NCI-H82 (cell line): ENCODE data around the gene SGMS1.
"Not testable (repeated sequence)": the region's sequence is repeated elsewhere in the genome, so short reads cannot be mapped to it uniquely, and the experiment has no call there.

Source experiments
- DNase-seq: peaks from one replicate; lab custom pipeline; 2025; lab: John Stamatoyannopoulos, UW

SGMS1 gene

DNA sequence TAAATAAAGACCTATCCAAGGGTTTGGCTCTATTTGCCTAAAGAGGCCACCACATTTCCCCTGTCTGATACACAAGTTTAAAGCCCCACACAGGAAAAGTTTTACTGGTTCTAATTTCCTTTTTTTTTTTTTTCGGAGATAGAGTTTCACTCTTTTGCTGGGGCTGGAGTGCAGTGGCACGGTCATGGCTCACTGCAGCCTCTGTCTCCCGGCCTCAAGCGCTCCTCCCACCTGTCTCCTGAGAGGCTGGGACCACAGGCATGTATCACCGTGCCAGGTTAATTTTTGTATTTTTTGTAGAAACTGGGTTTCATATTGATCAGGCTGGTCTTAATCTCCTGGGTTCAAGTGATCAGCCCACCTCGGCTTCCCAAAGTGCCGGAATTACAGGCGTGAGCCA is 319.1 kb downstream of the SGMS1 start:
- no peak for DNase-seq

- no peak for DNase-seq
These were observed 323.6 kb downstream of the SGMS1 start for GRCh38 chr10:50299948-50300669.

- no peak for DNase-seq
These were observed 328.4 kb downstream of the SGMS1 start for GRCh38 chr10:50295367-50295766.

DNA sequence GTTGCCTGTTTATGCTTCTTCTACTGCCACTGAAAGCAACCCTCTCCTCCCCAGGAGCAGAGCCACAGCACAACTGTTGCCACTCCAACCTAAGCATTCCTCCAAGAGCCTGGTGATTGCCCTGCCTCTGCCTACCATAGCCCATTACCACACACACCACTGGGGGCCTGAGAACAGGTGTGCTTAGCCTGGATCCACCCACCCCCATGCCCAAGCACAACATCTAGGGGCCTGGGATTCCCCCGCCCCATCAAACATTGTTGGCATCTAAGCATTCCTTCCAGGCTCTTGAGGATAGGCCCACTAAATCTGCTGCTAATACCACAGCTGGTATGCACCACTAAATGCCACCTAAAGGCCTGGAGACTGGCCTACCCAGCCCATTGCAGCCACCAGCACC is 329.2 kb downstream of the SGMS1 start:
- DNase-seq, result no peak

DNA sequence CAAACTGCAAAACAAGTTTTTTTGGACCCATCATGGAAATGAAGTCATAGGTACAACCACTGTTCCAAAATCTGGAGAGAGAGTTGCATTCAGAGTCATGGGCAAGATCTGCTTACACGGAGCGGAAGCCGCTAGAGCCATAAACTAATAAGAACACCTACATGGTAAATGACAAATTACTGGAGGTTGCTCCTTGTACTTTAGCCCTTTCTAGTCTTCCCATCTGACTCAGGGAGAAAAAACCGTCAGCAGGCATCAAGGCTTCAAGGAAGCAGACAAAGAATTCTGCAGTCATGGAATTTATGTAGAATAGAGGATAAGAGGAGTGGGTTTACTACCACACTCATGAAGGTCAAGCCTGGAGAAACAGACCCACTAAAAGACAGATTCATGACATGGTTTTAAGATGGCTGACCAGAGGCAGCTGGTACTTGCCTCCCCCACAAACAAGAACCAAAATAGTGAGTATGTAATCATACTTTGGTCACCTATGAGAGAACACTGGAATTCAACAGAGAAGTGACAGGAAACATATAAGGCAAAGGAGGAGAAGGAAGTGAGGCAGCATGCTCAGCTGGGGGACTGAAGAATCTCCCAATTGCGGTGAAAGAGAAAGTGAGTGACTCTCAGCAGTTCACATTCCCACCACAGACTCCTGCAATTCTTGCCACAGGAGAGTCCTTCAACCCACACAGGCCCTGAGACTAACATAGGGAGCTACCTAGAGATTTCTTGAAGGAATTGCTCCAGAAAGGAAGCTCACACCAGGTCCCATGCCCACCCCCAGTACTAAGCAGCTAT is 330.0 kb downstream of the SGMS1 start:
- DNase-seq, result no peak

DNA sequence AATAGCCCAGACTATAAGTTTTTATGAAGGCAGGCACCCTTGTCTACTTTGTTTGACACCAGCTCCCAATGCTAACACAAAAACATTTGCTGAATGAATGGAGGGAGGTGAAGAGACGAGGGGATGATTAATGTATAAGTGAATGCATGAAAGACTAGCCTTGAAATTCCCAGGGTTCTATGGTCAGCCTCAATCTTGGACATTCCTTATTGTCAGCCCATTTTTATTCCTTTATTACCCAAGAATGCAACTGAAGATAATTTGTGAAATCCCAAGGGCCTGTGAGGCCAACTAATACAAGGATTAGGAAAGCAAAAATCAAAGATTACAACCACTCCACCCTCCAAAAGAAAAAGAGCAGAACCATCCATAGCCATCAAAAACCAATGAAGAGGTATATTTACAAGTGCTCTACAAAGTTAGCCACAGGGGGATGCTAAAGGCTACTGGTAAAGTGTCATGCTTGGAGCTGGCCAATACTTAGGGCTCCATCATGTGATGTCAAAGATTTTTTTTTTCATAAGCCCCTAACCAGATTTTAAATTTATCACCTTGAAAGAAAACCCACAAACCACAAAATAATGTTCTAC is 332.4 kb downstream of the SGMS1 start:
- DNase-seq, result peak; percentile 15

GRCh38 chr10:50289196-50289595 is 334.6 kb downstream of the SGMS1 start:
- DNase-seq, result no peak

DNA sequence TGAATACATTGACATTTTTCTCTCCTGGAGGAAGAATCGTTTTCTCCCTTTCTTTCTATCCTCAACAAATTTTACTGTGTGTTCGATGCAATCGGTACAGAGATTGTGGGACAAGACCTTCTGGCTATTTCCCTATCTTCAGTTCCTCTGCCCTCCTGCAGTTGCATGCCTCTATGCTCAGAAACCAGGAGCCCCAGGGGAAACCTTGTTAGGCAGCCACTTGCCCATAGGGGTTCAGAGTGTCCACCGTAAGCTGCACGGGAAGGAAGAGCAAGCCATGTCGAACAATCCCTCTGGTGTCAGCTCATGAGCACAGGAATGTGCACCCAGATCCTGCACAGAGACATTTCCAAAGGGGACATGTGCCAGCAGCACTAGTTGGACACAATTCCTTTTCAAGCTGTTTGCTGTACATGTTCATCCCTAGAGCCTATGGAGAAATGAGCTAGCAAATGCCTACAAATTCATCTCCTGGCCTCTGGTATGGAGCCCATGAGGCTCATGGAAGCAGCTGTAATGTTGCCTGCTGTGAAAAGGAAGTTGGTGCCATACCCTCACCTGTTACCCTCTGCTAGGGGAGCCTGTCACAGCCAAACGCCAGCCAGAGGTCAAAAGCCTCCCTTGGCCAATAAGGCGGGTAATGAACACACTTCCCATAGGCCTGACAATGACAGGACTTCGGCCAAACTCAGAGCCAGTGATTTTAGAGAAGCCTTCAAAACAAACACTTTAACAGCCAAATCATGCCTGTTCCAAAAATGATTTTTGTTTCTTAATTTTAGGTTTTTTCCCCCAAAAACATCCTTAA is 336.6 kb downstream of the SGMS1 start:
- no peak for DNase-seq

DNA sequence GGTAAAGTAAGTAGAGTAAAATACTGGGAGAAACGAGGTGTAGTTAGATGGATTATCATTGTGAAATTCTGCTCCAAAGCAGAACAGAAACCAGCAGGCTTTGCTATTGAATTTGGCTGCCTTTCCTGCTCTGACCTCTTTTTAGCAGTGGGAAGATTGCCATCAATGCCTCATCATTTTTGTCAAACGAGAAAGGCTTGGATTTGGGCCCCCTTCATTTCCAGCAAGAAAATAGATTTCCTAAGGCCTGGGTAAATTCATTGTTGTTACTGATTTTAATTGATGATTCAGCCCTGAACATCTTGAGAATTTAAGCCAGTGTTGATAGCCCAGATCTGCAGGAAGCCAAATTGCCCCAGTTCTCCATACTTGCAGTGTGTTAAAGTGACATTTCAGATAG is 337.2 kb downstream of the SGMS1 start:
- no peak for DNase-seq

- DNase-seq, result no peak
These were observed 341.7 kb downstream of the SGMS1 start for GRCh38 chr10:50281967-50282522.

- DNase-seq, result no peak
These were observed 342.4 kb downstream of the SGMS1 start for GRCh38 chr10:50281210-50281966.

- no peak for DNase-seq
These were observed 343.5 kb downstream of the SGMS1 start for GRCh38 chr10:50280049-50280841.

DNA sequence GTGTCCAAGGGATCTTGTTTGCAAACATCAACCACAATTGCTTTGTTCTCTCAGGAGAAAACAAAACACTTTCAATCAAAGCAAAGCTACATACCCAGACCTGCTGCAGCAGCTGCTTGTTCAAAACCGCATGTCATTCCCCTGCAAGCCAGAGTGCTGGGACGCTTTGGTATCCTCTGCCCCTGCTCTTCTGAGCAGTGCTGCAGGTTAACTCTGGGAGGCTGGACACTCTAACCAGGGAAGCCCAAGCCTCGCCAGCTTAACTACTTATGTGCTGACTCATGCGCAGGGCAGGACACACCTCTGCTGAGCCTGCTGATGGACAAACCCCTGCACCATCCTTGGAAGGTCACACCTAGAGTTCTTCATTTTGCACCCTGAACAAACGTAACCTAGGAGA is 344.3 kb downstream of the SGMS1 start:
- peak; percentile 15 for DNase-seq

- peak; percentile 50 for DNase-seq
These were observed 348.0 kb downstream of the SGMS1 start for GRCh38 chr10:50275650-50276235.

DNA sequence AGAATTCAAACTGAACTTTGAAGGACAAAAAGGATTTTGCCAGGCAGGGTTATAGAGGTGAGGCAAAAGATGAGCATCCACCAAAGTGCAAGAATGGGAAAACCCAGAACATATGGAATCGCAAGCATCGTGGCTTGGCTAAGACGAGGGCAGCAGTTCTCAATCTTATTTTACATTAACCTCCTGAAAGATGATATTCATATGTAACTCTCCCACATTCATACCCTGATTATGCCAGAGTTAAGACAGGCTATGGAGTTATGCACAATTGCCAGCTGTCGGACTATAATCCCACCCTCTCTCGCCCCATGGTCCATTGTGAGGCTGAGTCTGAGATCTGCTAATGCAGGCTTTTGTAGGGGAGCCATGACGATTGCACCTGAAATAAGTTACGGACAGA is 351.2 kb downstream of the SGMS1 start:
- peak; percentile 7 for DNase-seq

DNA sequence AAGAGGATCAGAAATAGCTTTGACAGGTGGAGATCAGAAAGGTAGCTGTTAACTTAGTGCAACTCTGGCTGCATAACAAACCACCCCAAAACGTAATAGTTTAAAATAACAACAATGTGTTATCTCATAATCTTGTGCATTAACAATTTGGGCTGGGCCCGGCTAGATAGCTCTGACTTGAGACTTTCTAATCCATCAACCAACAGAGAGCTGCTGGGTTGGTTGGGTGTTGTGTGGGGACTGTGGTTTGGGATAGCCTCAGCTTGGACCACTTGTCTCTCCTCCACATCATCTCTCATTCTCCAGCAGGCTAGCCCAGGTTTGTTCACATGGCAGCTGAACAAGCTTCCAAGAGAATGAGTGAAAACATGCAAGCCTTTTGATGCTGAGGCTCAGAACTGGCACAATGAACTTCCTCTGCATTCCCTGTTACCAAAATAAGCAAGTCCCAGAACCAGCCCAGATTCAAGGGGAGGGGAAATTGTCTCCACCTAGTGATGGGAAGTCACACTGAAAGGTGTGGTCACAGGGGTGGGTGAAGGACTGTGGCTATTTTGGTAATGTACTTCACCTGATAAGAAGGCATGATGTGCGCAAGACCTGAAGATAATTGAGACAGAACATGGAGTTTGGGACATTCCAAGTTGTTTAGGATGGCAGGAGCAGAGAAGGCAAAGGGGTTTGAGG is 352.0 kb downstream of the SGMS1 start:
- DNase-seq, result peak; percentile 0

GRCh38 chr10:50267877-50268276 is 355.9 kb downstream of the SGMS1 start:
- DNase-seq, result not testable (repeated sequence)

DNA sequence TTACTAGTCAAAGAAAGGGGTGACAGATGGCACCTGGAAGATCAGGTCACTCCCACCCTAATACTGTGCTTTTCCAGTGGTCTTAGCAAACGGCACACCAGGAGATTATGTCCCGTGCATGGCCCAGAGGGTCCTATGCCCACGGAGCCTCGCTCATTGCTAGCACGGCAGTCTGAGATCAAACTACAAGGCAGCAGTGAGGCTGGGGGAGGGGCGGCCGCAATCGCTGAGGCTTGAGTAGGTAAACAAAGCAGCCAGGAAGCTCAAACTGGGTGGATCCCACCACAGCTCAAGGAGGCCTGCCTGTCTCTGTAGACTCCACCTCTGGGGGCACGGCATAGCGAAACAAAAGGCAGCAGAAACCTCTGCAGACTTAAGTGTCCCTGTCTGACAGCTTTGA is 361.1 kb downstream of the SGMS1 start:
- DNase-seq, result not testable (repeated sequence)

- no peak for DNase-seq
These were observed 362.9 kb downstream of the SGMS1 start for GRCh38 chr10:50260791-50261281.
